Measurements from ENCODE around the gene UBASH3B. TPM values are rescaled to one million over a fixed set of nuclear protein-coding genes. Genes with fewer than 3 reads are reported as not detected.

The UBASH3B gene
- total RNA-seq, 1 experiment from 2014 or later = 81.9 TPM

- H4K20me1 ChIP-seq (ENCODE audit: insufficient read depth) = no peaks in the 10 kb centered on the region
- ChIA-PET POLR2A (ENCODE audit: unreplicated experiment) (interaction anchor here (0.5 to 0.7 kb wide), 2 partner anchors 14 to 225 kb away, joined by 3 to 5 read pairs; no protein-coding TSS in a partner anchor), CTCF (no interaction called here)
- H3K4me1 ChIP-seq (replicated peaks; ENCODE audit: insufficient read depth) = peaks cover 35% of the 10 kb centered on the region
- no peaks in the 10 kb centered on the region for H3K27me3 ChIP-seq (ENCODE audit: insufficient read depth, low read depth)
- H3K36me3 ChIP-seq (ENCODE audit: low read depth) = no peaks in the 10 kb centered on the region
- no peak for DNase-seq
- H3K27ac ChIP-seq = no peak overlapping the region
- H3K4me3 ChIP-seq = no peak overlapping the region
- H3K4me2 ChIP-seq = no peak overlapping the region
- H3K79me2 ChIP-seq (ENCODE audit: low read depth) = no peaks in the 10 kb centered on the region
- no peaks in the 10 kb centered on the region for H3K9me2 ChIP-seq (ENCODE audit: insufficient read depth)
- intact Hi-C loops (cut with micrococcal nuclease; ENCODE audit: unreplicated experiment) = no loop called here
- no TSS peak for BruUV-seq (replicated peaks)
- TF ChIP-seq EZH2 (IDR thresholded peaks at IDR 0.05; ENCODE audit: low read depth) (no peak), CTCF (conservative IDR thresholded peaks at IDR 0.05) (no peak)
- H3K9me3 ChIP-seq (ENCODE audit: insufficient read depth, low read depth) = no peaks in the 10 kb centered on the region
- peaks cover 15% of the 10 kb centered on the region for H3F3A ChIP-seq (ENCODE audit: insufficient read depth, low read depth)
- no peak overlapping the region for H2AFZ ChIP-seq
Measured at GRCh38 chr11:122832721-122833470, 177.4 kb downstream of the UBASH3B start.

GRCh38 chr11:122833846-122834464 is 178.4 kb downstream of the UBASH3B start:
- no peak overlapping the region for H2AFZ ChIP-seq
- no peaks in the 10 kb centered on the region for H3K27me3 ChIP-seq (ENCODE audit: insufficient read depth, low read depth)
- ChIA-PET CTCF (interaction anchor here (0.7 kb wide), 1 partner anchor 191 kb away, joined by 4 read pairs; no protein-coding TSS in a partner anchor), POLR2A (ENCODE audit: unreplicated experiment) (no interaction called here)
- peaks cover 15% of the 10 kb centered on the region for H3F3A ChIP-seq (ENCODE audit: insufficient read depth, low read depth)
- peaks cover 34% of the 10 kb centered on the region for H3K4me1 ChIP-seq (replicated peaks; ENCODE audit: insufficient read depth)
- H3K27ac ChIP-seq = no peak overlapping the region
- no peak overlapping the region for H3K4me3 ChIP-seq
- H3K36me3 ChIP-seq (ENCODE audit: low read depth) = no peaks in the 10 kb centered on the region
- no peak for DNase-seq
- no peaks in the 10 kb centered on the region for H4K20me1 ChIP-seq (ENCODE audit: insufficient read depth)
- no peak overlapping the region for H3K4me2 ChIP-seq
- H3K9me3 ChIP-seq (ENCODE audit: insufficient read depth, low read depth) = no peaks in the 10 kb centered on the region
- intact Hi-C loops (cut with micrococcal nuclease; ENCODE audit: unreplicated experiment) = no loop called here
- no peaks in the 10 kb centered on the region for H3K79me2 ChIP-seq (ENCODE audit: low read depth)
- BruUV-seq (replicated peaks) = no TSS peak
- no peak for TF ChIP-seq EZH2 (IDR thresholded peaks at IDR 0.05; ENCODE audit: low read depth)
- TF ChIP-seq CTCF (conservative IDR thresholded peaks at IDR 0.05) = no peak
- H3K9me2 ChIP-seq (ENCODE audit: insufficient read depth) = no peaks in the 10 kb centered on the region

GRCh38 chr11:122836916-122837315 is 181.4 kb downstream of the UBASH3B start:
- BruUV-seq (replicated peaks) = no TSS peak
- intact Hi-C loops (cut with micrococcal nuclease; ENCODE audit: unreplicated experiment) = no loop called here

More at GRCh38 chr11:122836916-122837315, 181.4 kb downstream of the UBASH3B start:
- Histone ChIP-seq H3K4me1 (replicated peaks; ENCODE audit: insufficient read depth) (peaks cover 15% of the 10 kb centered on the region), H2AFZ (no peak overlapping the region), H3F3A (ENCODE audit: insufficient read depth, low read depth) (peaks cover 7% of the 10 kb centered on the region; the same call in 1 of the 2 replicates), H3K36me3 (ENCODE audit: low read depth) (no peaks in the 10 kb centered on the region), H3K4me3 (no peak overlapping the region), H4K20me1 (ENCODE audit: insufficient read depth) (no peaks in the 10 kb centered on the region), H3K79me2 (ENCODE audit: low read depth) (no peaks in the 10 kb centered on the region), H3K27me3 (ENCODE audit: insufficient read depth, low read depth) (no peaks in the 10 kb centered on the region), H3K9me3 (ENCODE audit: insufficient read depth, low read depth) (no peaks in the 10 kb centered on the region), H3K9me2 (ENCODE audit: insufficient read depth) (no peaks in the 10 kb centered on the region), H3K27ac (no peak overlapping the region), H3K4me2 (no peak overlapping the region)
- DNase-seq = no peak
- ChIA-PET CTCF (no interaction called here), POLR2A (ENCODE audit: unreplicated experiment) (no interaction called here)
- TF ChIP-seq EZH2 (IDR thresholded peaks at IDR 0.05; ENCODE audit: low read depth) (no peak), CTCF (conservative IDR thresholded peaks at IDR 0.05) (no peak)

All from PC-9 (cell line).